Measurements from ENCODE around the gene CHST13.

The CHST13 gene

DNA sequence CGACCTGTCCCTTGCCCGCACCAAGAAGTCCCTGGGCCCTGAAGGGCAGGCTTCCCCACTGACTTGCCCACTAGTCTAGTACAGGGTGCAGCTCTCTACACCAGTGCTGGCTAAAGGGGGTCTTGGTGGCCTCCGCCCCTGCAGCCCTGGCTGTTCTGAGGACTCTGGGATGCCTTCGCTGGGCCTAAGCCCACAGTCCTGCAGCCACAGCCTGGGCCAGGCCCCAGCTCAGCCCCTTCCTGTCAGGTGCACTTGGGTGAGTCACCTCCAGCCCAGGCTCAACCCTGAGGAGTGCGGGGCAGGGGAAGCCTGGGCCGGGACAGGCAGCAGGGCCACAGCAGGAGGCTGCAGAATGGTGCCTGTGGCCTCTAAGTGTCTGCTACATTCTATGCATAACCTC is 33.8 kb downstream of the CHST13 start:
- no peak for TF ChIP-seq POLR2AphosphoS5 (IDR thresholded peaks at IDR 0.05; ENCODE audit: low read depth, low read length)
- TF ChIP-seq TAF1 (IDR thresholded peaks at IDR 0.05; ENCODE audit: borderline replicate concordance, insufficient read depth, low read length), result no peak
- TF ChIP-seq, protein P1, sequence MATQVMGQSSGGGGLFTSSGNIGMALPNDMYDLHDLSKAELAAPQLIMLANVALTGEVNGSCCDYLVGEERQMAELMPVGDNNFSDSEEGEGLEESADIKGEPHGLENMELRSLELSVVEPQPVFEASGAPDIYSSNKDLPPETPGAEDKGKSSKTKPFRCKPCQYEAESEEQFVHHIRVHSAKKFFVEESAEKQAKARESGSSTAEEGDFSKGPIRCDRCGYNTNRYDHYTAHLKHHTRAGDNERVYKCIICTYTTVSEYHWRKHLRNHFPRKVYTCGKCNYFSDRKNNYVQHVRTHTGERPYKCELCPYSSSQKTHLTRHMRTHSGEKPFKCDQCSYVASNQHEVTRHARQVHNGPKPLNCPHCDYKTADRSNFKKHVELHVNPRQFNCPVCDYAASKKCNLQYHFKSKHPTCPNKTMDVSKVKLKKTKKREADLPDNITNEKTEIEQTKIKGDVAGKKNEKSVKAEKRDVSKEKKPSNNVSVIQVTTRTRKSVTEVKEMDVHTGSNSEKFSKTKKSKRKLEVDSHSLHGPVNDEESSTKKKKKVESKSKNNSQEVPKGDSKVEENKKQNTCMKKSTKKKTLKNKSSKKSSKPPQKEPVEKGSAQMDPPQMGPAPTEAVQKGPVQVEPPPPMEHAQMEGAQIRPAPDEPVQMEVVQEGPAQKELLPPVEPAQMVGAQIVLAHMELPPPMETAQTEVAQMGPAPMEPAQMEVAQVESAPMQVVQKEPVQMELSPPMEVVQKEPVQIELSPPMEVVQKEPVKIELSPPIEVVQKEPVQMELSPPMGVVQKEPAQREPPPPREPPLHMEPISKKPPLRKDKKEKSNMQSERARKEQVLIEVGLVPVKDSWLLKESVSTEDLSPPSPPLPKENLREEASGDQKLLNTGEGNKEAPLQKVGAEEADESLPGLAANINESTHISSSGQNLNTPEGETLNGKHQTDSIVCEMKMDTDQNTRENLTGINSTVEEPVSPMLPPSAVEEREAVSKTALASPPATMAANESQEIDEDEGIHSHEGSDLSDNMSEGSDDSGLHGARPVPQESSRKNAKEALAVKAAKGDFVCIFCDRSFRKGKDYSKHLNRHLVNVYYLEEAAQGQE (IDR thresholded peaks at IDR 0.05; ENCODE audit: insufficient read depth in 1 of 2, low read depth in 2 of 2, low read length in 2 of 2), result no peak
- no peak for TF ChIP-seq SIN3A (IDR thresholded peaks at IDR 0.05; ENCODE audit: borderline replicate concordance, insufficient read depth, low read length)
- no peak for TF ChIP-seq FOXP2 (optimal IDR thresholded peaks at IDR 0.05; ENCODE audit: borderline replicate concordance, extremely low read depth, extremely low read length, insufficient read depth)

DNA sequence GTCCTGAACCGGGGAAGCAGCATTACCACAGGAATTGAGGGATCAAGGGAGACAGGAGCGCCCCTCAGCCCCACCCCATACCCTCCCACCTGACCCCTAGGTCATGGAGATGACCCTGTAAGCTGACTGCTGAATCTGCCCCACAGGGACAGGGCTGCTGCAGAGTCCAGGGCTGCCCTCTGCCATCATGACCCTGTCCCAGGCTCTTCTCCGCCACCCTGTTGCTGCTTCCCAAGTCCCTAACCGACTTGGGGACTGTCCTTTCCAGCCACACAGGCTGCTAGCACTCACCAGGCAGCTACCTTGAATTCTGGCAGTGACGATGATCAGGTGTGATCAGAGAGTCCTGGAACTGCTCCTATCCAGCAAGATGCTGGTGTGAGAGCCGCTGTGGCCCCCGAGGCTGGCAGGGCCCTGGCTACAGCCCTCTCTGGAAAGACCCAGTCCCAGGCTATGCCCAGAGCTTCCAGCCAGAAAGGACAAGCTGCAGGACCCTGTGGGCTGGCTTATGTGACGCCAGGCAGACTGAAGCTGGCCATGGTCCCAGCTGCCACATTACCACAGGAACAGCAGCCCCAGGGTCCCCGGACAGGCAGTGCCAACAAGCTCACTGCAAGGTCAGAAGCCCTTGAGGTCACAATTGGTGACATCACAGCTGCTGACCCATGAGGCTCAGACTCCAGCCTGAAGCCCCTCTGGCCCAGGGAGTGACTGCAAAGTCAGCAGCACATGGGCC is 34.5 kb downstream of the CHST13 start, which contains the start of gene C3orf22:
TSS of gene C3orf22 (minus strand) at position 597 of the 736 bp plus-strand sequence. CDS start 5,542 bp downstream, outside the sequence.
- TF ChIP-seq SIN3A (IDR thresholded peaks at IDR 0.05; ENCODE audit: borderline replicate concordance, insufficient read depth, low read length), result no peak
- no peak for TF ChIP-seq TAF1 (IDR thresholded peaks at IDR 0.05; ENCODE audit: borderline replicate concordance, insufficient read depth, low read length)
- TF ChIP-seq, protein P1 (IDR thresholded peaks at IDR 0.05; ENCODE audit: insufficient read depth in 1 of 2, low read depth in 2 of 2, low read length in 2 of 2), result no peak
- TF ChIP-seq FOXP2 (optimal IDR thresholded peaks at IDR 0.05; ENCODE audit: borderline replicate concordance, extremely low read depth, extremely low read length, insufficient read depth), result no peak
- no peak for TF ChIP-seq POLR2AphosphoS5 (IDR thresholded peaks at IDR 0.05; ENCODE audit: low read depth, low read length)

DNA sequence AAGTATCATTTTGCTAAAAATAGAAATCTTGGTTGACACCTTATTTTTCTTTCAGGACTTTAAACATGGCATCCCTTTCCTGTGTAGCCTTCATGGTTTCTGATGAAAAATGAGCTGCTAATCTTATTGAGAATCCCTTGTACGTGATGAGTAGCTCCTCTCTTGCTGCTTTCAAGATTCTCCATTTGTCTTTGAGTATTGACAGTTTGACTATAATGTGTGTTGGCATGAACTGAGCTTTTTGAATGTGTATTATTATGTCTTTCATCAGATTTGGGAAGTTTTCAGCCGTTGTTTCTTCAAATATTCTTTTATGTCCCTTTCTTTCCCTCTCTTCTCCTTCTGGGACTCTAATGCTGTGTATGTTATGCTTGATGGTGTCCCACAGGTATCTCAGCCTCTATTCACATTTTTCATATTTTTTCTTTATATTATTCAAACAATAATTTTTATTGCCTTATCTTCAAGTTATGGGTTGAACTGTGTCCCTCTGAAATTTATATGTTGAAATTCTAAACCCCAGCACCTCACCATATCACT is 38.9 kb downstream of the CHST13 start:
- no peak for TF ChIP-seq FOXP2 (optimal IDR thresholded peaks at IDR 0.05; ENCODE audit: borderline replicate concordance, extremely low read depth, extremely low read length, insufficient read depth)
- no peak for TF ChIP-seq POLR2AphosphoS5 (IDR thresholded peaks at IDR 0.05; ENCODE audit: low read depth, low read length)
- no peak for TF ChIP-seq SIN3A (IDR thresholded peaks at IDR 0.05; ENCODE audit: borderline replicate concordance, insufficient read depth, low read length)
- TF ChIP-seq, protein P1 (IDR thresholded peaks at IDR 0.05; ENCODE audit: insufficient read depth in 1 of 2, low read depth in 2 of 2, low read length in 2 of 2), result no peak
- TF ChIP-seq TAF1 (IDR thresholded peaks at IDR 0.05; ENCODE audit: borderline replicate concordance, insufficient read depth, low read length), result no peak

DNA sequence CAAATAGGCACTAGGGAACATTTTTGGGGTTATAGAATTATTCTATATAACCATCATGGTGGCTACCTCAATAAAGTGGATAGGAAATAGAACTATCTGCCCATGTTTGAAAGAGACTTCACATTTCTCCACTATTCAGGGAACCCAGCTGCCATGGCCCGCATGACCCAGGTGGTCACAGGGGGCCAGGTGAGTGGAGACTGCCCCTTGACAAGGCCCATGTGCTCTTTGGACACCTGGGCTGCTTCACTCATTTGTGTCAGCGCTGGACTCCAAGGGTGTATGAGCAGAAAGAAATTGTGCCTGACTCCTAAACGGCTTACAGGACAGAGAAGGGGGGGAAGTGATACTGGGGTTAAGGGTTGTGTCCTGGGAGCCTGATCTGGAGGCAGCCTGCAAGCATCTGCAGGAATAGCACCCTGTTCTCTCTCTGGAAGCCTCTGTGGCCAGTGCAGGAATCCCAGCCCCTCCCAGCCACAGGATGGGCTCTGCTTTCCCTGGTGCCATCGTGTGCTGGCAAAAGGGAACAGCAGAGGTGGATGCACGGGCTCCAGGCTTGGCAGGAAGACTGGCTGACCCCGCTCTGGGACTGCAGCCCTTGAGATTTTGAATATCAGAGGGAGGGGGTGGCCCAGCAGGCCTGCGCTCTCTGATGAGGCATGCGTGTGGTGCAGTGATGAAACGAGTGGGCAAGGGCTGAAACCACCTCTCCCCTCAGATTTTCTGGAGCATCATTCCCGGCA is 43.9 kb downstream of the CHST13 start:
- TF ChIP-seq POLR2AphosphoS5 (IDR thresholded peaks at IDR 0.05; ENCODE audit: low read depth, low read length), result no peak
- no peak for TF ChIP-seq TAF1 (IDR thresholded peaks at IDR 0.05; ENCODE audit: borderline replicate concordance, insufficient read depth, low read length)
- TF ChIP-seq SIN3A (IDR thresholded peaks at IDR 0.05; ENCODE audit: borderline replicate concordance, insufficient read depth, low read length), result no peak
- TF ChIP-seq, protein P1 (IDR thresholded peaks at IDR 0.05; ENCODE audit: insufficient read depth in 1 of 2, low read depth in 2 of 2, low read length in 2 of 2), result no peak
- TF ChIP-seq FOXP2 (optimal IDR thresholded peaks at IDR 0.05; ENCODE audit: borderline replicate concordance, extremely low read depth, extremely low read length, insufficient read depth), result no peak
